Endothelial cell of umbilical vein (primary cell): ENCODE results near the gene KLHDC4. TPM values are rescaled to one million over a fixed set of nuclear protein-coding genes. Genes with fewer than 3 reads are reported as not detected.

Source experiments
- BruUV-seq: library from RNA; stranded (reverse); fragments of 400-500 nt; replicated peaks from 2 replicates; lab custom pipeline; 2021; lab: Mats Ljungman, UMichigan
- CTCF ChIA-PET: fragments of 300-600, 350-600 bp; sonication (Branson Sonifier 250); formaldehyde crosslinking; loops from one replicate; lab custom pipeline; 2021; ENCODE audit warnings: antibody characterized with exemption, inconsistent platforms; lab: Charles Lee
- POLR2A ChIA-PET: fragments of 300-600, 350-600 bp; sonication (Branson Sonifier 250); formaldehyde crosslinking; loops from one replicate; lab custom pipeline; 2021; ENCODE audit warnings: antibody characterized with exemption, inconsistent platforms; lab: Charles Lee
- DNase-seq: peaks from one replicate; pipeline ENCODE4 v3.0.0-alpha.2; 2011; ENCODE audit warnings: low read depth, low spot score
- FAIRE-seq: peaks from 2 replicates; lab custom pipeline; 2011; peaks lifted over from hg19 to GRCh38; lab: Jason Lieb, UNC
- H2AFZ ChIP-seq: 2 replicates; pipeline ENCODE4 v1.6.0; 2012; ENCODE audit warnings: low read depth, low read length, control low read depth, inconsistent platforms
- H3K27ac ChIP-seq: 2 replicates; pipeline ENCODE4 v1.5.1; 2011; ENCODE audit warnings: low read depth, mild to moderate bottlenecking, control low read depth, low read length, moderate library complexity; ENCODE audit not compliant: insufficient read depth
- H3K27me3 ChIP-seq, 2 experiments: 2 replicates each; pipeline versions ENCODE4 v1.6.0 to v1.6.1; 2011; ENCODE audit warnings: low read length in 2 of 2, mixed read lengths in 1 of 2; ENCODE audit not compliant: control insufficient read depth in 2 of 2, insufficient read depth in 2 of 2
- H3K36me3 ChIP-seq, 2 experiments: 2 replicates in 1 of 2; 3 replicates in 1 of 2; pipeline ENCODE4 v1.5.1; 2011; ENCODE audit warnings: low read length in 2 of 2, mild to moderate bottlenecking in 1 of 2, moderate library complexity in 1 of 2; ENCODE audit not compliant: control insufficient read depth in 2 of 2, insufficient read depth in 2 of 2; ENCODE audit errors: extremely low read depth in 1 of 2
- H3K4me1 ChIP-seq: 3 replicates; pipeline ENCODE4 v1.5.1; 2011; ENCODE audit warnings: mild to moderate bottlenecking, low read length; ENCODE audit not compliant: control insufficient read depth, insufficient read depth; ENCODE audit errors: extremely low read depth
- H3K4me2 ChIP-seq: 2 replicates; pipeline ENCODE4 v1.6.1; 2011; ENCODE audit warnings: low read length, control low read depth, mixed read lengths; ENCODE audit not compliant: insufficient read depth
- H3K4me3 ChIP-seq, 3 experiments: fragments of 200-600 bp in 1 of 3; sonication (generic), shearing (Covaris generic) in 1 of 3; replicated peaks in 1 of 3; 2 replicates each; pipeline ENCODE4 v1.5.1; 2011 to 2016; ENCODE audit warnings: control low read depth in 3 of 3, low read length in 3 of 3, mild to moderate bottlenecking in 2 of 3, inconsistent platforms in 1 of 3, low read depth in 1 of 3, moderate library complexity in 1 of 3; ENCODE audit not compliant: insufficient read depth in 1 of 3
- H3K79me2 ChIP-seq: 2 replicates; pipeline ENCODE4 v1.6.0; 2012; ENCODE audit warnings: low read length, inconsistent platforms; ENCODE audit not compliant: control insufficient read depth, insufficient read depth
- H3K9ac ChIP-seq: replicated peaks from 2 replicates; pipeline ENCODE3; 2011; ENCODE audit warnings: low read length, control low read depth; ENCODE audit not compliant: insufficient read depth; ENCODE audit errors: extremely low read depth
- H3K9me1 ChIP-seq: replicated peaks from 3 replicates; pipeline ENCODE4 v1.6.0; 2011; ENCODE audit warnings: mild to moderate bottlenecking, low read length; ENCODE audit not compliant: control insufficient read depth, insufficient read depth; ENCODE audit errors: extremely low read depth
- H3K9me3 ChIP-seq: replicated peaks from 2 replicates; pipeline ENCODE4 v1.5.1; 2012; ENCODE audit warnings: low read length, inconsistent platforms; ENCODE audit not compliant: control insufficient read depth, insufficient read depth
- H4K20me1 ChIP-seq: replicated peaks from 2 replicates; pipeline ENCODE3; 2011; ENCODE audit warnings: mild to moderate bottlenecking, low read length; ENCODE audit not compliant: control insufficient read depth, insufficient read depth; ENCODE audit errors: extremely low read depth
- EZH2 ChIP-seq: IDR thresholded peaks from 2 replicates; pipeline ENCODE4 v1.6.1; 2012; ENCODE audit warnings: borderline replicate concordance, low read depth, mild to moderate bottlenecking, moderate library complexity, low read length, inconsistent platforms; ENCODE audit not compliant: severe bottlenecking
- FOS ChIP-seq: IDR thresholded peaks from 2 replicates; pipeline ENCODE4 v1.6.1; 2011; ENCODE audit warnings: mild to moderate bottlenecking, low read length, moderate library complexity, borderline replicate concordance; ENCODE audit not compliant: insufficient read depth
- GATA2 ChIP-seq: IDR thresholded peaks from 2 replicates; pipeline ENCODE4 v1.7.0; 2011; ENCODE audit warnings: low read depth, mild to moderate bottlenecking, moderate library complexity, mixed read lengths, low read length; ENCODE audit not compliant: insufficient read length, insufficient read depth
- JUN ChIP-seq: IDR thresholded peaks from 2 replicates; pipeline ENCODE4 v1.6.1; 2011; ENCODE audit warnings: borderline replicate concordance, low read depth; ENCODE audit not compliant: insufficient read length, insufficient read depth
- MYC ChIP-seq: IDR thresholded peaks from one replicate; pipeline ENCODE4 v1.6.1; 2011; ENCODE audit warnings: mild to moderate bottlenecking, low read depth, low read length
- POLR2A ChIP-seq: IDR thresholded peaks from 2 replicates; pipeline ENCODE4 v1.6.1; 2012; ENCODE audit warnings: low read depth, mild to moderate bottlenecking, control low read depth, low read length
- POLR2AphosphoS5 ChIP-seq: IDR thresholded peaks from 2 replicates; pipeline ENCODE4 v1.6.1; 2012; ENCODE audit warnings: low read depth, mild to moderate bottlenecking, control low read depth, low read length, moderate library complexity; ENCODE audit not compliant: insufficient read depth
- dilution Hi-C: fragments of 300-500 bp; cut with MboI; formaldehyde crosslinking; loops from one replicate; pipeline ENCODE4 v1.15.0; 2019; ENCODE audit warnings: low sequenced_read_pairs; ENCODE audit not compliant: extremely low pct_ligation_motif_present
- intact Hi-C: fragments of 100-400 bp; cut with micrococcal nuclease; formaldehyde crosslinking; loops from one replicate; pipeline ENCODE4 v1.10.0; 2022
- polyA plus RNA-seq, 4 experiments: library from polyadenylated mRNA; depleted of rRNA in 3 of 4; stranded (reverse) in 3 of 4; unstranded in 1 of 4; fragments of >200 nt; gene quantifications; 2 replicates each; pipeline versions ENCODE4 v1.2.1 to v1.2.3, GENCODE V29; 2011 to 2012; ENCODE audit warnings: missing spikeins in 1 of 4
- total RNA-seq: library from RNA; stranded (reverse); gene quantifications from 2 replicates; pipeline ENCODE4 v1.2.3, GENCODE V29; 2021
- TF ChIP-seq, protein P1 (sequence below): IDR thresholded peaks from 2 replicates; pipeline ENCODE4 v1.6.1; 2011; ENCODE audit not compliant: insufficient read depth, insufficient read length
- TF ChIP-seq, protein P2 (sequence below), 2 donors: IDR thresholded peaks; 1 replicate in 1 of 2; 2 replicates in 1 of 2; pipeline ENCODE4 v1.5.1; 2011; ENCODE audit warnings: low read length in 2 of 2, mild to moderate bottlenecking in 2 of 2, moderate library complexity in 2 of 2, control low read depth in 1 of 2, inconsistent platforms in 1 of 2, low read depth in 1 of 2; ENCODE audit not compliant: insufficient read depth in 1 of 2; ENCODE audit errors: extremely low read depth in 1 of 2

The KLHDC4 gene
- total and polyA plus RNA-seq, 2 donors (not counting 3 experiments of a cell fraction or from before 2014, with no cell fraction given): 24.7 to 46.2 TPM

DNA sequence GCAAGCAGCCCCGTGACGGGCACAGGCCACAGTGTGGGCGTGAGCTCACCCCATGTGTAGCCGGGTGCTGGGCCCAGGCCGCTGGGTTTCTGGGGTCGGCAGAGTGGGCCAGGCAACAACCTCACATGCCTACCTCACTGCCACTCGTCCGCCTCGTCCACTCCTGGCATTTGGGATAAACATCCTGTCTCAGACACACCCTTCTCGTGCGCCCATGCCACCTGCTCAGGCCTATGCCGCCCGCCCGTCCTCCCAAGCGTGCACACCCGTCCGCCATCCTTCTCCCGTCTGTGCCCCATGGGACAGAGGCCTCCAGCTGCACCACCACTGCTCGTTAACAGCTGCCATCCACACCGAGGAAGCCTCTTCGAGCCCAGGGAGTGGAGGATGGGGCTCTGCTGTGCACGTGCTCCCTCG is 64.3 kb downstream of the KLHDC4 start:
- no peak for FAIRE-seq
- CTCF ChIA-PET: interaction anchor here (1.2 to 2.6 kb wide), 4 partner anchors 9 to 68 kb away, joined by 3 to 15 read pairs (median 7); no protein-coding TSS in a partner anchor

More for the DNA sequence above, 64.3 kb downstream of the KLHDC4 start:
- H3K4me1 ChIP-seq: peaks cover 24% of the 10 kb centered on the region
- no peaks in the 10 kb centered on the region for H4K20me1 ChIP-seq
- POLR2A ChIA-PET: no interaction called here
- H3K9me3 ChIP-seq: no peaks in the 10 kb centered on the region
- H3K79me2 ChIP-seq: no peaks in the 10 kb centered on the region
- H3K27ac ChIP-seq: no peak overlapping the region
- TF ChIP-seq MYC: no peak
- no peak for TF ChIP-seq POLR2AphosphoS5
- TF ChIP-seq, protein P1, sequence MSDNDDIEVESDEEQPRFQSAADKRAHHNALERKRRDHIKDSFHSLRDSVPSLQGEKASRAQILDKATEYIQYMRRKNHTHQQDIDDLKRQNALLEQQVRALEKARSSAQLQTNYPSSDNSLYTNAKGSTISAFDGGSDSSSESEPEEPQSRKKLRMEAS: no peak
- TF ChIP-seq POLR2A: no peak
- TF ChIP-seq JUN: no peak
- TF ChIP-seq EZH2: no peak
- TF ChIP-seq GATA2: no peak
- TF ChIP-seq FOS: no peak
- TF ChIP-seq, protein P2, sequence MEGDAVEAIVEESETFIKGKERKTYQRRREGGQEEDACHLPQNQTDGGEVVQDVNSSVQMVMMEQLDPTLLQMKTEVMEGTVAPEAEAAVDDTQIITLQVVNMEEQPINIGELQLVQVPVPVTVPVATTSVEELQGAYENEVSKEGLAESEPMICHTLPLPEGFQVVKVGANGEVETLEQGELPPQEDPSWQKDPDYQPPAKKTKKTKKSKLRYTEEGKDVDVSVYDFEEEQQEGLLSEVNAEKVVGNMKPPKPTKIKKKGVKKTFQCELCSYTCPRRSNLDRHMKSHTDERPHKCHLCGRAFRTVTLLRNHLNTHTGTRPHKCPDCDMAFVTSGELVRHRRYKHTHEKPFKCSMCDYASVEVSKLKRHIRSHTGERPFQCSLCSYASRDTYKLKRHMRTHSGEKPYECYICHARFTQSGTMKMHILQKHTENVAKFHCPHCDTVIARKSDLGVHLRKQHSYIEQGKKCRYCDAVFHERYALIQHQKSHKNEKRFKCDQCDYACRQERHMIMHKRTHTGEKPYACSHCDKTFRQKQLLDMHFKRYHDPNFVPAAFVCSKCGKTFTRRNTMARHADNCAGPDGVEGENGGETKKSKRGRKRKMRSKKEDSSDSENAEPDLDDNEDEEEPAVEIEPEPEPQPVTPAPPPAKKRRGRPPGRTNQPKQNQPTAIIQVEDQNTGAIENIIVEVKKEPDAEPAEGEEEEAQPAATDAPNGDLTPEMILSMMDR (IDR thresholded peaks at IDR 0.05; ENCODE audit: extremely low read depth in 1 of 2, insufficient read depth in 1 of 2, low read depth in 1 of 2, low read length in 2 of 2): no peak
- H3K27me3 ChIP-seq: no peaks in the 10 kb centered on the region
- H2AFZ ChIP-seq: no peak overlapping the region
- peaks cover 0 to 2% of the 10 kb centered on the region in 2 experiments for H3K36me3 ChIP-seq
- DNase-seq: no peak
- intact Hi-C loops: no loop called here
- dilution Hi-C loops: no loop called here
- H3K9ac ChIP-seq: no peak overlapping the region
- BruUV-seq: no TSS peak
- H3K4me2 ChIP-seq: no peak overlapping the region
- no peaks in the 10 kb centered on the region for H3K9me1 ChIP-seq
- no peak overlapping the region for H3K4me3 ChIP-seq
